Adrenal gland (tissue), 12 donors: ENCODE results near the gene GANC. TPM values are rescaled to one million over a fixed set of nuclear protein-coding genes. Genes with fewer than 3 reads are reported as not detected.

Source experiments
- DNase-seq, 7 donors: peaks; one replicate each; pipeline ENCODE4 v3.0.0-alpha.2; 2019 to 2020
- H3K27ac ChIP-seq, 5 donors: fragments of 200-600 bp; sonication (generic) in 4 of 5; 1 replicate in 3 of 5; 2 replicates in 2 of 5; pipeline versions ENCODE4 v1.5.1 to v1.8.0; 2016 to 2020; ENCODE audit warnings: mild to moderate bottlenecking in 1 of 5
- H3K27me3 ChIP-seq: fragments of 200-600 bp; 2 replicates; pipeline ENCODE4 v1.8.0; 2021
- H3K36me3 ChIP-seq, 2 donors: fragments of 200-600 bp; replicated peaks in 1 of 2; 1 replicate in 1 of 2; 2 replicates in 1 of 2; pipeline versions ENCODE4 v1.5.1 to v1.8.0; 2018 to 2022
- H3K4me1 ChIP-seq, 2 donors: fragments of 200-600 bp; replicated peaks in 1 of 2; 1 replicate in 1 of 2; 2 replicates in 1 of 2; pipeline versions ENCODE4 v1.5.1 to v1.8.0; 2018 to 2021
- H3K4me3 ChIP-seq, 4 donors: fragments of 200-600 bp; sonication (generic) in 3 of 4; one replicate each; pipeline ENCODE4 v1.5.1; 2016 to 2018
- H3K9me3 ChIP-seq, 3 donors: fragments of 200-600 bp; sonication (generic) in 1 of 3; replicated peaks in 1 of 3; 1 replicate in 2 of 3; 2 replicates in 1 of 3; pipeline versions ENCODE4 v1.5.1 to v1.8.0; 2016 to 2021
- POLR2A ChIP-seq, 2 donors: fragments of 450-650 bp; IDR thresholded peaks; one replicate each; pipeline ENCODE4 v1.6.1; 2017; ENCODE audit warnings: antibody characterized with exemption in 2 of 2, mild to moderate bottlenecking in 2 of 2, moderate library complexity in 1 of 2
- WGBS, 4 donors: extraction: QIAGEN DNeasy Blood & Tissue Kit in 2 of 4; methylation state at CpG; one replicate each; pipeline versions ENCODE4 v1.1.5 to v1.1.7; 2013 to 2017; 5-methylcytosine and 5-hydroxymethylcytosine counted together
- intact Hi-C, 2 donors: fragments of 100-400 bp; cut with DNase I; formaldehyde crosslinking; loops; one replicate each; pipeline versions ENCODE4 v1.14.1 to v1.15.0; 2022 to 2023
- polyA plus RNA-seq, 3 donors: library from polyadenylated mRNA; stranded (reverse); fragments of 200-250 nt in 2 of 3; fragments of 350-450 nt in 1 of 3; fragmentation: Illumina TruSeq in 1 of 3; extraction: RNeasy Lipid Tissue Mini Kit (QIAGEN cat#74804) in 1 of 3; gene quantifications; one replicate each; pipeline ENCODE4 v1.2.3, GENCODE V29; 2013 to 2014
- total RNA-seq, 9 donors: library from RNA; depleted of rRNA in 4 of 9; stranded (reverse); fragments of >200 nt in 4 of 9; fragments of 120-200 nt in 1 of 9; fragmentation: NEBNext Ultra II Directional in 1 of 9; extraction: Animal tissue kit (Norgen Biotek cat#: 25700) in 1 of 9; gene quantifications; one replicate each; pipeline versions ENCODE4 v1.1.0 to v1.2.4, GENCODE V29; 2013 to 2023
- TF ChIP-seq, protein P1 (sequence below), 6 experiments: fragments of 450-650 bp in 4 of 6; fragments of 200-600 bp in 2 of 6; sonication (generic) in 1 of 6; IDR thresholded peaks; 1 replicate in 5 of 6; 2 replicates in 1 of 6; pipeline versions ENCODE4 v1.5.1 to v1.8.0; 2016 to 2021; ENCODE audit warnings: antibody characterized with exemption in 6 of 6, mild to moderate bottlenecking in 2 of 6, moderate library complexity in 1 of 6
- donor health status: healthy with polysubstance abuse.
- donor health status: Bipolar disorder and iron deficiency.
- donor health status: DM: yes; HTN: yes; CAD: no.
- donor health status: DM: no; HTN: no; CAD: no.
- donor health status: DM: no; HTN: no; CAD: no.
- donor health status: DM: yes; HTN: yes; CAD: no.

GANC gene
- total and polyA plus RNA-seq, 12 donors: 8.5 to 37.2 (median 18.5) TPM

DNA sequence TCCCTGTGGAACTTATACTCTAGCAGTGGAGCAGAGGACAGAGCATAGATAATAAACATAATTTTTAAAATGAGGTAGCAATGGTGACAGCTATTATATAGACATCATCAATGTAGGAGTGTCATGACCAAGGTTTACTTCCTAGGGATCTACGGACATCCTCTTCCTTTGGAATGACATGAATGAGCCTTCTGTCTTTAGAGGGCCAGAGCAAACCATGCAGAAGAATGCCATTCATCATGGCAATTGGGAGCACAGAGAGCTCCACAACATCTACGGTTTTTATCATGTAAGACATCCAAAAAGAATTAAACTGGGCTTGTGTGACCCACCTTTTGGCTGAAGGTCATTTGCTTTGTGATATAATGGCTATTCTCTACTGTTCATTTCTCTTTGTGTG lies 56.2 kb downstream of the GANC start:
- WGBS, 4 donors: 59 to 92% (median 75%) methylated on average over 2 of the region's 2 CpGs
- DNase-seq: no peak
- no peak overlapping the region for H3K4me3 ChIP-seq
- H3K4me1 ChIP-seq: no peaks in the 10 kb centered on the region
- H3K36me3 ChIP-seq: peaks cover 0 to 3% of the 10 kb centered on the region in 2 donors
- H3K27ac ChIP-seq: no peak overlapping the region
- H3K27me3 ChIP-seq: no peaks in the 10 kb centered on the region
- no peaks in the 10 kb centered on the region for H3K9me3 ChIP-seq
- intact Hi-C loops: no loop called here
- TF ChIP-seq POLR2A (IDR thresholded peaks at IDR 0.05): no peak
- TF ChIP-seq, protein P1, sequence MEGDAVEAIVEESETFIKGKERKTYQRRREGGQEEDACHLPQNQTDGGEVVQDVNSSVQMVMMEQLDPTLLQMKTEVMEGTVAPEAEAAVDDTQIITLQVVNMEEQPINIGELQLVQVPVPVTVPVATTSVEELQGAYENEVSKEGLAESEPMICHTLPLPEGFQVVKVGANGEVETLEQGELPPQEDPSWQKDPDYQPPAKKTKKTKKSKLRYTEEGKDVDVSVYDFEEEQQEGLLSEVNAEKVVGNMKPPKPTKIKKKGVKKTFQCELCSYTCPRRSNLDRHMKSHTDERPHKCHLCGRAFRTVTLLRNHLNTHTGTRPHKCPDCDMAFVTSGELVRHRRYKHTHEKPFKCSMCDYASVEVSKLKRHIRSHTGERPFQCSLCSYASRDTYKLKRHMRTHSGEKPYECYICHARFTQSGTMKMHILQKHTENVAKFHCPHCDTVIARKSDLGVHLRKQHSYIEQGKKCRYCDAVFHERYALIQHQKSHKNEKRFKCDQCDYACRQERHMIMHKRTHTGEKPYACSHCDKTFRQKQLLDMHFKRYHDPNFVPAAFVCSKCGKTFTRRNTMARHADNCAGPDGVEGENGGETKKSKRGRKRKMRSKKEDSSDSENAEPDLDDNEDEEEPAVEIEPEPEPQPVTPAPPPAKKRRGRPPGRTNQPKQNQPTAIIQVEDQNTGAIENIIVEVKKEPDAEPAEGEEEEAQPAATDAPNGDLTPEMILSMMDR (IDR thresholded peaks at IDR 0.05): no peak

DNA sequence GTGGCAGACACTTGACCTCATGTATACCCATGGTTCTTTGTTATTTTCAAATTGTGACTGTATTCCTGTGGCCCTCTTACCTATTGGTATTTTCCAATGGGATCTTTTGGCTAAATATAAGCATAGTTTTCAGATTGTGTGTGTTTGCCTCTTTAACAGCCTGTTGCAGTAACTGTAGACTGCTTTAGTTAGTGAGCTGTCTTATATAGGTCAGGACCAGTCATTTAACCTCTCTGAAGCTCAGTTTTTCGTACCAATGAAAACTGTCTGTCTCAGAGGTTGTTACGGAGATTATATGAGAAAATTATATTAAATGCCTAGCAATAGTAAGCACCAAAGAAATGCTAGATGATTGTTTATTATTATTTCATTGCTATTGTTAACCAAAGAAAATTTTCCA lies 57.0 kb downstream of the GANC start:
- intact Hi-C loops: no loop called here
- Histone ChIP-seq H3K36me3 (peaks cover 0 to 3% of the 10 kb centered on the region in 2 donors), H3K9me3 (peaks cover 0 to 5% (median 0%) of the 10 kb centered on the region in 3 donors), H3K27me3 (no peaks in the 10 kb centered on the region), H3K4me3 (no peak overlapping the region), H3K27ac (no peak overlapping the region), H3K4me1 (no peaks in the 10 kb centered on the region)
- WGBS, 4 donors: 68 to 99% (median 78%) methylated on average over 2 of the region's 2 CpGs
- no peak for TF ChIP-seq POLR2A (IDR thresholded peaks at IDR 0.05)
- TF ChIP-seq, protein P1 (IDR thresholded peaks at IDR 0.05): no peak
- DNase-seq: no peak

DNA sequence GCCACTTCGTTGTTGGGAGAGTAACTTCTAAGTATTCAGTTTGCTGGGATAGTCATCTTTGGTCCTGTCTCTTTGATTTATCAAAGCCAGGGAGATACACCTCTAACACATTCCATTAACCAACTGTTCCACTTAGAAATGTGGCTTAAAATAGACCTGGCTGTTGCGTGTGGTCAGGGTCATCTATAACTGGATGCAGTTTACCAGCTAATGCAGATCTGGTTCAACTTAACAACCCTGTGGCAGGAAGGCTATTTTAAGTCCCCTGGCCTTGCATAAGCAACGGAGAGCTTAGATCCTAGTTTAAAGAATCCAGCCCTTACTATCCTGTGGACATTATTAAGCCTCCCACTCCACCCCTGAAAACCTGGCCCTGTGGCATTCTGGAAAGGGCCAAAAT lies 58.2 kb downstream of the GANC start:
- no peak for DNase-seq
- Histone ChIP-seq H3K9me3 (peaks cover 0 to 9% (median 0%) of the 10 kb centered on the region in 3 donors), H3K27ac (no peak overlapping the region), H3K36me3 (peaks cover 0 to 2% of the 10 kb centered on the region in 2 donors), H3K4me1 (no peaks in the 10 kb centered on the region), H3K27me3 (no peaks in the 10 kb centered on the region), H3K4me3 (no peak overlapping the region)
- 66 to 82% (median 71%) methylated on average over 3 of the region's 3 CpGs for WGBS, 4 donors
- TF ChIP-seq, protein P1 (IDR thresholded peaks at IDR 0.05): no peak
- TF ChIP-seq POLR2A (IDR thresholded peaks at IDR 0.05): no peak
- intact Hi-C loops: no loop called here

DNA sequence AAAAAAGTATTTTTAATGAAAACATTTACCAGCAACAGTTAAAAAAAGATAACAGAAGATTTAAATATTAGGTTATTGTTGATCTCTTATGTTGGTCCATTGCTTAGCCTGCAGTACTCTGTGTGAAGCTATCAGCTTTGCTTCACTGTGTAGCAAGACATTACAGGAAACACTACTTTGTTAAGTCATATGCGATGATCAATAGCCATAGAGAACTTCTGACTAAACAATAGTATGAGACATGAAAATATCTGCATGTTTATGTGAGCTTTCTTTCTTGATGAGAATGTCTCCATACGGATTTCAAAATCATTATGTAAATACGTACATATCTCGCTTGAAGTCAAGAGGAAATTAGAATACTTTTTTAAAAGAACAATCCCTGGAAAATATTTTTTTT lies 59.3 kb downstream of the GANC start:
- Histone ChIP-seq H3K4me3 (no peak overlapping the region), H3K27ac (no peak overlapping the region), H3K9me3 (peaks cover 0 to 9% (median 0%) of the 10 kb centered on the region in 3 donors), H3K27me3 (no peaks in the 10 kb centered on the region), H3K36me3 (no peaks in the 10 kb centered on the region), H3K4me1 (no peaks in the 10 kb centered on the region)
- WGBS, 4 donors: 92 to 98% (median 93%) methylated on average over 4 of the region's 4 CpGs
- no peak for DNase-seq
- no peak for TF ChIP-seq POLR2A (IDR thresholded peaks at IDR 0.05)
- TF ChIP-seq, protein P1 (IDR thresholded peaks at IDR 0.05): no peak
- intact Hi-C loops: no loop called here
